Endodermal cell (in vitro differentiated cells): ENCODE measurements around the gene MBTPS1. TPM values are rescaled to one million over a fixed set of nuclear protein-coding genes. Genes with fewer than 3 reads are reported as not detected.

Experiments
- DNase-seq: peaks from one replicate; pipeline ENCODE4 v3.0.0-alpha.2; 2017
- H3K27ac ChIP-seq: 2 replicates; pipeline ENCODE4 v1.5.1; 2013; ENCODE audit warnings: mild to moderate bottlenecking, low read depth, low read length, moderate library complexity
- H3K27me3 ChIP-seq: 2 replicates; pipeline ENCODE4 v1.6.1; 2013; ENCODE audit warnings: mild to moderate bottlenecking, low read length, moderate library complexity; ENCODE audit not compliant: insufficient read depth, control insufficient read depth, poor library complexity, severe bottlenecking
- H3K36me3 ChIP-seq: 2 replicates; pipeline ENCODE4 v1.7.0; 2013; ENCODE audit warnings: mild to moderate bottlenecking, low read length, moderate library complexity; ENCODE audit not compliant: control insufficient read depth, insufficient read depth
- H3K4me1 ChIP-seq: one replicate; pipeline ENCODE4 v1.7.0; 2013; ENCODE audit warnings: low read length; ENCODE audit not compliant: control insufficient read depth, insufficient read depth
- H3K4me3 ChIP-seq: 2 replicates; pipeline ENCODE4 v1.5.1; 2013; ENCODE audit warnings: mild to moderate bottlenecking, low read length, moderate library complexity
- H3K9ac ChIP-seq: 2 replicates; pipeline ENCODE4 v1.6.1; 2013; ENCODE audit warnings: mild to moderate bottlenecking, low read length, moderate library complexity; ENCODE audit not compliant: poor library complexity, severe bottlenecking; ENCODE audit errors: extremely low read depth
- H3K9me3 ChIP-seq: 2 replicates; pipeline ENCODE4 v1.6.1; 2013; ENCODE audit warnings: mild to moderate bottlenecking, low read length, moderate library complexity; ENCODE audit not compliant: control insufficient read depth
- H3K27ac Mint-ChIP-seq: 2 replicates; pipeline ENCODE4 v1.8.0; 2020; ENCODE audit warnings: mixed read lengths
- H3K27me3 Mint-ChIP-seq: 2 replicates; pipeline ENCODE4 v1.8.0; 2021; ENCODE audit warnings: mild to moderate bottlenecking, mixed read lengths; ENCODE audit not compliant: insufficient read depth
- H3K36me3 Mint-ChIP-seq: 2 replicates; pipeline ENCODE4 v1.8.0; 2020; ENCODE audit warnings: low read depth, mixed read lengths
- H3K4me1 Mint-ChIP-seq: 2 replicates; pipeline ENCODE4 v1.8.0; 2020; ENCODE audit warnings: mixed read lengths
- H3K4me3 Mint-ChIP-seq: 2 replicates; pipeline ENCODE4 v1.8.0; 2020; ENCODE audit warnings: mild to moderate bottlenecking, moderate library complexity, mixed read lengths
- H3K9me3 Mint-ChIP-seq: 2 replicates; pipeline ENCODE4 v1.8.0; 2020; ENCODE audit warnings: mild to moderate bottlenecking, mixed read lengths
- WGBS, 2 experiments: methylation state at CpG; one replicate each; pipeline versions ENCODE4 v1.1.5 to v1.1.7; 2013; ENCODE audit warnings: missing lambda C conversion rate in 2 of 2, mixed read lengths in 1 of 2; ENCODE audit not compliant: insufficient coverage in 1 of 2, insufficient read length in 1 of 2; 5-methylcytosine and 5-hydroxymethylcytosine counted together
- total RNA-seq, 2 donors: library from RNA; stranded (reverse); fragmentation: NEBNext Ultra II Directional in 1 of 2; extraction: Animal tissue kit (Norgen Biotek cat#: 25700) in 1 of 2; gene quantifications; 2 replicates in 1 of 2; 3 replicates in 1 of 2; pipeline ENCODE4 v1.2.1, GENCODE V29; 2021
- TF ChIP-seq, protein P1 (sequence below): fragments of 200-600 bp; sonication (generic); conservative IDR thresholded peaks from 2 replicates; pipeline ENCODE4 v1.5.0; 2021; ENCODE audit warnings: antibody characterized with exemption, mild to moderate bottlenecking

Gene MBTPS1
- total RNA-seq, 2 donors from 2014 or later: 59.7 to 62.9 TPM

DNA sequence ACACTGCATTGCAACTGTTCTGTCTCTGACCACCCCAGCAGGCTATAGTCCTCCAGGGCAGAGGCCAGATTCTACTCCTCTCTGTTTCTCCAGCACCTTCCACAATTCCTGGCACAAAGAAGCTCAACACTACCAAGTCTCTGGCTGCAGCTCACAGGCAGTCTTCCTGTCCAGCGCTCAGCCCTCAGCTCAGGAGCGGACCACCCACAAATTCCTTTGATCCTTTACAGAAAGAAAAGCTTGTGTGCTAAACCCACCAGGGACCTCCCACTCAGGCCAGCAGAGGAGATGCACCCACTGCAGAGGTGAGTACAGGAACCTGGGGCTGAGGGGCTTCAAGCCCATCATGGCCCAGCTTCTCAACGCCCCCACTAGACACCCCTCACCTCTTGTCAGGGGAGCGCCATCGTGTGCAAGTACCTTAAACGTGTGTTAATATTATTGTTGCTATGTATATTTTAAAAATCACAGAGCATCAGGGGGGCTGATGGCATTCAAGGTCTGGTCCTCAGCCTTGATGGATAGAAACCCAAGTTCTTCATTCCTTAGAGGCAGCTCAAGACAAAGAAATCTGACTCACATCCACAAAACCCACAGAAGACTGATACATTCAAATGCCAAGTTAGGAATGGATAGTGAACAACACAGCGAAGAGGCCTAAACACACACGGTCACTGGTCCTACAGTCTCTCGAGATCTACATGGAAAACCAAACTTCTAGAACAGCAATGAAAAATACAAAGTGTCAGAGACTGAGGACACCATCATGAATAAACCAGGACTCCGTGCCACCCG is 19.8 kb upstream of the MBTPS1 start:
- H3K4me1 ChIP-seq: peaks cover 12% of the 10 kb centered on the region
- H3K9ac ChIP-seq: no peak overlapping the region
- no peak for DNase-seq
- no peaks in the 10 kb centered on the region for H3K27me3 ChIP-seq
- H3K36me3 Mint-ChIP-seq: peaks cover 12% of the 10 kb centered on the region
- H3K36me3 ChIP-seq: peaks cover 18% of the 10 kb centered on the region
- no peak overlapping the region for H3K27ac ChIP-seq
- H3K4me3 ChIP-seq: no peak overlapping the region
- H3K27me3 Mint-ChIP-seq: no peaks in the 10 kb centered on the region
- 94 to 97% methylated on average over 5 to 11 of the region's 11 CpGs for WGBS, 2 experiments
- H3K27ac Mint-ChIP-seq: peak overlapping the region; percentile 83
- no peak overlapping the region for H3K4me3 Mint-ChIP-seq
- no peaks in the 10 kb centered on the region for H3K9me3 ChIP-seq
- peaks cover 36% of the 10 kb centered on the region for H3K4me1 Mint-ChIP-seq
- TF ChIP-seq, protein P1, sequence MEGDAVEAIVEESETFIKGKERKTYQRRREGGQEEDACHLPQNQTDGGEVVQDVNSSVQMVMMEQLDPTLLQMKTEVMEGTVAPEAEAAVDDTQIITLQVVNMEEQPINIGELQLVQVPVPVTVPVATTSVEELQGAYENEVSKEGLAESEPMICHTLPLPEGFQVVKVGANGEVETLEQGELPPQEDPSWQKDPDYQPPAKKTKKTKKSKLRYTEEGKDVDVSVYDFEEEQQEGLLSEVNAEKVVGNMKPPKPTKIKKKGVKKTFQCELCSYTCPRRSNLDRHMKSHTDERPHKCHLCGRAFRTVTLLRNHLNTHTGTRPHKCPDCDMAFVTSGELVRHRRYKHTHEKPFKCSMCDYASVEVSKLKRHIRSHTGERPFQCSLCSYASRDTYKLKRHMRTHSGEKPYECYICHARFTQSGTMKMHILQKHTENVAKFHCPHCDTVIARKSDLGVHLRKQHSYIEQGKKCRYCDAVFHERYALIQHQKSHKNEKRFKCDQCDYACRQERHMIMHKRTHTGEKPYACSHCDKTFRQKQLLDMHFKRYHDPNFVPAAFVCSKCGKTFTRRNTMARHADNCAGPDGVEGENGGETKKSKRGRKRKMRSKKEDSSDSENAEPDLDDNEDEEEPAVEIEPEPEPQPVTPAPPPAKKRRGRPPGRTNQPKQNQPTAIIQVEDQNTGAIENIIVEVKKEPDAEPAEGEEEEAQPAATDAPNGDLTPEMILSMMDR: no peak
- H3K9me3 Mint-ChIP-seq: no peaks in the 10 kb centered on the region

DNA sequence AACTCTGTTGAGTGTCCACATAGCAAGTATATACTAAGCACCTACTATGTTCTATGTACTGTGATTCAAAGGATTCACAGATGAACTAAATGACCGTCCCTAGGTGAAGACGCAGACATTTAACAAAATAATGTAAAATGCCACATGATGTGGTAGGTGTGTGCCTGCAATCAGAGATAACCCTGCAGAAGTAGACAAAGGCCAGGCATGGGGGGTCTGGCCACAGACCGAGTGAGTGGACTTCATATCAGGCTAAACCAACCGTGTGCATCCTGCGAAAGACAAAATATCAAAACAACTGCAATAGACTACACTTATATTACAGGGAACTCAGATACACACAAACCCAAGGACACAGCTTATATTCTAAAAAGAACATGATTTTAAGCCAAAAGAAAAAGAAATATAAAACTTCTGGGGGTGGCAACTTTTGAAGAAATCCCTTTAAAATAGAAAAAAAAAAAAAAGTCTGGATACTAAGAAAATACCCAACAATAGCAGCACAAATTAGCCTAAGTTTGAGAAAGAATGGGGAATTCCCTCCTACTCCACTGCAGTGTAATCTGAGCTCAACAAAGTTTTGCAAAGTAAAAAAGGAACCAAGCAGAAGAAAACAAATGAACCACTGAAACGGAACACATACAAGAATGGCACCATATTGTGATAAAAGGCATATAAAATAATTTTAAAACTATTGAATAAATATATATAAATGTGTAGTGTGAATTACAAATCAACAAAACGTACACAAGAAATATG is 16.0 kb upstream of the MBTPS1 start:
- 86 to 100% methylated on average over 2 to 7 of the region's 7 CpGs for WGBS, 2 experiments
- Mint-ChIP-seq H3K4me1 (peaks cover 13% of the 10 kb centered on the region), H3K9me3 (no peaks in the 10 kb centered on the region), H3K36me3 (peaks cover 30% of the 10 kb centered on the region), H3K4me3 (no peak overlapping the region), H3K27me3 (no peaks in the 10 kb centered on the region), H3K27ac (peak overlapping the region; percentile 48)
- TF ChIP-seq, protein P1: no peak
- H3K9me3 ChIP-seq: no peaks in the 10 kb centered on the region
- H3K27ac ChIP-seq: no peak overlapping the region
- DNase-seq: no peak
- no peaks in the 10 kb centered on the region for H3K27me3 ChIP-seq
- peaks cover 6% of the 10 kb centered on the region for H3K4me1 ChIP-seq
- peaks cover 41% of the 10 kb centered on the region for H3K36me3 ChIP-seq
- H3K9ac ChIP-seq: no peak overlapping the region
- no peak overlapping the region for H3K4me3 ChIP-seq

DNA sequence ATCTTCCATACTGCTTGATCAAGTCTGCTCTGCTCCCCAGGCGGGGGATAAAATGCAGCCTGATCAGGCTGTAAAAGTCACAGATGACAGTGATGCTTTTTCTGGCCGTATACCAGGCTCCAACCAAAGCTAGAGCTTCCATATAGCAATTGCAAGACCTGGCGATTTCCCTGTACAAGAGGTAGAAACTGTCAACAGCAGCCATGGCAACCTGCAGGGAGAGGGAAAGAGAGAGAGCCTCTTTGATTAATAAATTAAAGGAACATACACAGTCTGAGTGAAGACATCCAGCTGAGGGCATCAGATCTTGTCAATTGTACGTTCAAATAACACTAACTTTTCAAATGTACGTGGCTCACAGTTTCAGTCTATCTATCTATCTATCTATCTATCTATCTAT is 14.4 kb upstream of the MBTPS1 start:
- Histone ChIP-seq H3K4me1 (no peaks in the 10 kb centered on the region), H3K9me3 (no peaks in the 10 kb centered on the region), H3K9ac (no peak overlapping the region), H3K4me3 (no peak overlapping the region), H3K27ac (no peak overlapping the region), H3K36me3 (peaks cover 49% of the 10 kb centered on the region), H3K27me3 (no peaks in the 10 kb centered on the region)
- Mint-ChIP-seq H3K9me3 (no peaks in the 10 kb centered on the region), H3K36me3 (peaks cover 42% of the 10 kb centered on the region), H3K27ac (no peak overlapping the region), H3K27me3 (no peaks in the 10 kb centered on the region), H3K4me3 (no peak overlapping the region), H3K4me1 (peaks cover under 1% of the 10 kb centered on the region)
- 90 to 91% methylated on average over 3 to 5 of the region's 5 CpGs for WGBS, 2 experiments
- TF ChIP-seq, protein P1: no peak
- DNase-seq: no peak
